ENCODE measurements around the gene FBXW4.

The FBXW4 gene

GRCh38 chr10:101564490-101564991 is 130.4 kb downstream of the FBXW4 start:
- in situ Hi-C loops (cut with MboI; ENCODE audit: low sequenced_read_pairs, unreplicated experiment), result loop anchor here (25.0 kb wide), 2 partner anchors 252 to 352 kb away; no protein-coding TSS in a partner anchor
- TF ChIP-seq, protein P1, sequence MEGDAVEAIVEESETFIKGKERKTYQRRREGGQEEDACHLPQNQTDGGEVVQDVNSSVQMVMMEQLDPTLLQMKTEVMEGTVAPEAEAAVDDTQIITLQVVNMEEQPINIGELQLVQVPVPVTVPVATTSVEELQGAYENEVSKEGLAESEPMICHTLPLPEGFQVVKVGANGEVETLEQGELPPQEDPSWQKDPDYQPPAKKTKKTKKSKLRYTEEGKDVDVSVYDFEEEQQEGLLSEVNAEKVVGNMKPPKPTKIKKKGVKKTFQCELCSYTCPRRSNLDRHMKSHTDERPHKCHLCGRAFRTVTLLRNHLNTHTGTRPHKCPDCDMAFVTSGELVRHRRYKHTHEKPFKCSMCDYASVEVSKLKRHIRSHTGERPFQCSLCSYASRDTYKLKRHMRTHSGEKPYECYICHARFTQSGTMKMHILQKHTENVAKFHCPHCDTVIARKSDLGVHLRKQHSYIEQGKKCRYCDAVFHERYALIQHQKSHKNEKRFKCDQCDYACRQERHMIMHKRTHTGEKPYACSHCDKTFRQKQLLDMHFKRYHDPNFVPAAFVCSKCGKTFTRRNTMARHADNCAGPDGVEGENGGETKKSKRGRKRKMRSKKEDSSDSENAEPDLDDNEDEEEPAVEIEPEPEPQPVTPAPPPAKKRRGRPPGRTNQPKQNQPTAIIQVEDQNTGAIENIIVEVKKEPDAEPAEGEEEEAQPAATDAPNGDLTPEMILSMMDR (IDR thresholded peaks at IDR 0.05; ENCODE audit: borderline replicate concordance, control extremely low read depth, extremely low read depth, insufficient read depth, missing control alignments), result no peak
- DNase-seq (ENCODE audit: low spot score), result no peak

DNA sequence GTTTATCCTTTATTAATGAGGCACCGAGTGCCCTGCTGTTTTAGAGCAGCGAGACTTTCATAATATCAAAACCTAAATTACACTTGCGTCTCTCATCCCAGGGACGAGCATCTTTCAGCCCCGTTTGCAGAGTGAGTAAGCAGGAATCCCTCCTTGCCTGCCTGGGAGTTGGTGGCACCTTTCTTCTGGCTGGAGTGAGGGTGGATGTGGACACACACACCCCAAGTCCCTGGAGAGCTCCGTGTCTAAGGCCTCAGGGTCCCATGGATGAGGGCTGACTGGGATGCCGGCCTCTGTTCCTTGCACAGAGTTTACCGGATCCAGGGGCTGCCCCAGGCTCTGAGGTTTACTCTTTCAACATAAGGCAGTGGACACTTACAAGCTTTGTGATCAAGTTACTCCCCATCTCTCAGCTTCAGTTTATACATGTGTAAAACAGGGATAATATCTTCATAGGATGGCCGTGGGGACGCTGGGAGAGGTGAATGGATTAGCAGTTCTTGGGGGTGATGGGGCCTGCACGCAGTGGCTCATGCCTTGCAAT is 131.4 kb downstream of the FBXW4 start:
- no peak for DNase-seq (ENCODE audit: low spot score)
- TF ChIP-seq, protein P1 (IDR thresholded peaks at IDR 0.05; ENCODE audit: borderline replicate concordance, control extremely low read depth, extremely low read depth, insufficient read depth, missing control alignments), result no peak
- in situ Hi-C loops (cut with MboI; ENCODE audit: low sequenced_read_pairs, unreplicated experiment), result loop anchor here (25.0 kb wide), 2 partner anchors 251 to 351 kb away; no protein-coding TSS in a partner anchor

GRCh38 chr10:101563007-101563406 is 132.0 kb downstream of the FBXW4 start:
- TF ChIP-seq, protein P1 (IDR thresholded peaks at IDR 0.05; ENCODE audit: borderline replicate concordance, control extremely low read depth, extremely low read depth, insufficient read depth, missing control alignments), result no peak
- DNase-seq (ENCODE audit: low spot score), result no peak
- in situ Hi-C loops (cut with MboI; ENCODE audit: low sequenced_read_pairs, unreplicated experiment), result loop anchor here (25.0 kb wide), 2 partner anchors 251 to 351 kb away; no protein-coding TSS in a partner anchor

DNA sequence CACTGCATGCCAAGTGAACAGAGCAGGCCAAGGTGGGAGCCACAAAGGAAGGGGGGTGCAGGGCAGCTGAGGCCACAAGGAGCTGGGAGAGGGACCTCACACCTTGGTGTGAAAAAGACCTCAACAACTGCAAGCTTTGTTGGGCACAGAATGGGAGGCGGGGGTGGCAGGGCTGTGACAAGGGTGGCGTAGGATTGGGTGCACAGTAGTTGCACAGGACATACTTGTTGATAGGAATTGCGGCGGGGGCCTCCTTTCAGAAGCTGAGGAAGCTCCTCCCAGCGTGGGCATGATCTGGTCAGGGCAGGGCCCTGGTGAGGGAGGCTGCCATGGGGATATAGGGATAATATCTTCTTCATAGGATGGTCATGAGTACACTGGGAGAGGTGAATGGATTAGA is 132.7 kb downstream of the FBXW4 start:
- in situ Hi-C loops (cut with MboI; ENCODE audit: low sequenced_read_pairs, unreplicated experiment), result loop anchor here (25.0 kb wide), 2 partner anchors 250 to 350 kb away; no protein-coding TSS in a partner anchor
- no peak for DNase-seq (ENCODE audit: low spot score)
- TF ChIP-seq, protein P1 (IDR thresholded peaks at IDR 0.05; ENCODE audit: borderline replicate concordance, control extremely low read depth, extremely low read depth, insufficient read depth, missing control alignments), result no peak

GRCh38 chr10:101561068-101561915 is 133.7 kb downstream of the FBXW4 start:
- TF ChIP-seq, protein P1 (IDR thresholded peaks at IDR 0.05; ENCODE audit: borderline replicate concordance, control extremely low read depth, extremely low read depth, insufficient read depth, missing control alignments), result no peak
- DNase-seq (ENCODE audit: low spot score), result peak; percentile 33
- in situ Hi-C loops (cut with MboI; ENCODE audit: low sequenced_read_pairs, unreplicated experiment), result loop anchor here (25.0 kb wide), 2 partner anchors 249 to 349 kb away; no protein-coding TSS in a partner anchor
